HG03571 (cell line): Measurements from ENCODE around the gene CPXM2.

Source experiments
- ATAC-seq: cut with Tn5 transposase; IDR thresholded peaks from one replicate; pipeline ENCODE4 v1.9.1; 2021; ENCODE audit not compliant: unreplicated experiment

The CPXM2 gene

GRCh38 chr10:123704076-123704475 lies 187.5 kb downstream of the CPXM2 start:
- no peak for ATAC-seq

GRCh38 chr10:123703195-123703790 lies 188.3 kb downstream of the CPXM2 start:
- no peak for ATAC-seq
